Measurements from ENCODE around the gene CMTM3.
"Not testable (repeated sequence)": the region's sequence is repeated elsewhere in the genome, so short reads cannot be mapped to it uniquely, and the experiment has no call there.

The CMTM3 gene

DNA sequence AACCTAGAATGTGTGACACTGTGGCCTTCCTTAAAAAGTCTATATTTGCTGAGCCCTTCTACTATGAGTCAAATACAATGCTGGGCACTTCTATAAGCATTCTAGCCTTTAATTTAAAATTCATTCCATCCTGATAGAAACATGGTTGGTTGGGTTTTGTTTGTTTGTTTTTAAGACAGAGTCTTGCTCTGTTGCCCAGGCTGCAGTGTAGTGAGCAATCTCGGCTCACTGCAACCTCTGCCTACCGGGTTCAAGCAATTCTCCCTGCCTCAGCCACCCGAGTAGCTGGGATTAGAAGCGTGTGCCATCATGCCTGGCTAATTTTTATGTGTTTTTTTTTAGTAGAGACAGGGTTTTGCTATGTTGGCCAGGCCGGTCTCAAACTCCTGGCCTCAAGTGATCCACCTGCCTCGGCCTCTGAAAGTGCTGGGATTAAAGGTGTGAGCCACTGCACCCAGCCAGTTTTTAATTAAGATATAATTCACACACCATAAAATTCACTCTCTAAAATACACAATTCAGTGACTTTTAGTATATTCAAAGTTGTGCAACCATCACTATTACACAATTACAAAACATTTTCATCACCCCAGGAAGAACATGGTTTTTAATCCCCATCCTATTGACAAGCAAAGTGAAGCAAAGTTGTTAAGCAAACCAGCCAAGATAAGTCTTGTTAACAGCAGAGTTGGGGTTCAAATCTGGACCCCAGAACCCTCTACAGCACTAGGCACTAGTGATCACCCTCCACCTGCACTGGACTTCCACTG, 49.3 kb downstream of the CMTM3 start:
- TF ChIP-seq, protein P1, sequence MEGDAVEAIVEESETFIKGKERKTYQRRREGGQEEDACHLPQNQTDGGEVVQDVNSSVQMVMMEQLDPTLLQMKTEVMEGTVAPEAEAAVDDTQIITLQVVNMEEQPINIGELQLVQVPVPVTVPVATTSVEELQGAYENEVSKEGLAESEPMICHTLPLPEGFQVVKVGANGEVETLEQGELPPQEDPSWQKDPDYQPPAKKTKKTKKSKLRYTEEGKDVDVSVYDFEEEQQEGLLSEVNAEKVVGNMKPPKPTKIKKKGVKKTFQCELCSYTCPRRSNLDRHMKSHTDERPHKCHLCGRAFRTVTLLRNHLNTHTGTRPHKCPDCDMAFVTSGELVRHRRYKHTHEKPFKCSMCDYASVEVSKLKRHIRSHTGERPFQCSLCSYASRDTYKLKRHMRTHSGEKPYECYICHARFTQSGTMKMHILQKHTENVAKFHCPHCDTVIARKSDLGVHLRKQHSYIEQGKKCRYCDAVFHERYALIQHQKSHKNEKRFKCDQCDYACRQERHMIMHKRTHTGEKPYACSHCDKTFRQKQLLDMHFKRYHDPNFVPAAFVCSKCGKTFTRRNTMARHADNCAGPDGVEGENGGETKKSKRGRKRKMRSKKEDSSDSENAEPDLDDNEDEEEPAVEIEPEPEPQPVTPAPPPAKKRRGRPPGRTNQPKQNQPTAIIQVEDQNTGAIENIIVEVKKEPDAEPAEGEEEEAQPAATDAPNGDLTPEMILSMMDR (IDR thresholded peaks at IDR 0.05; ENCODE audit: low read depth, low read length), result no peak
- in situ Hi-C loops (cut with HindIII; ENCODE audit: low sequenced_read_pairs), result no loop called here
- H3K4me3 ChIP-seq (ENCODE audit: low read depth, low read length), result no peak overlapping the region
- DNase-seq (ENCODE audit: low read depth, low spot score), result no peak

DNA sequence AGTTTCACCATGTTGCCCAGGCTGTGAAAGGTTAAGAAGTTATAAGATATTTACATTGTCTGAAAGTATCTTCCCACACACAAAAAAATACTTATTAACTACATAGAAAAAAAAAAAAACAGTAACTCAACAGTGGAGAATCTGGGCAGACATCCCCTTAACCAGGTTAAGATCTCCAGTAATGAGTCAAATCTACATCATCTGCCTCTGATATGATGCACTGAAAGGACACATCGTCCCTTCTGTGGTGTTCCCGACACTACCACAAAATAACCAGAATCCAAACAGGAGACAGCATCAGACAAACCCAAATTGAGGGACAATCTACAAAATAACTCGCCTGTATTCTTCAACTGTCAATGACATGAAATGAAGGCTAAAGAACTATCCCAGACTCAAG, 52.0 kb downstream of the CMTM3 start:
- no peak overlapping the region for H3K4me3 ChIP-seq (ENCODE audit: low read depth, low read length)
- in situ Hi-C loops (cut with HindIII; ENCODE audit: low sequenced_read_pairs), result no loop called here
- TF ChIP-seq, protein P1 (IDR thresholded peaks at IDR 0.05; ENCODE audit: low read depth, low read length), result no peak
- DNase-seq (ENCODE audit: low read depth, low spot score), result peak; percentile 20

DNA sequence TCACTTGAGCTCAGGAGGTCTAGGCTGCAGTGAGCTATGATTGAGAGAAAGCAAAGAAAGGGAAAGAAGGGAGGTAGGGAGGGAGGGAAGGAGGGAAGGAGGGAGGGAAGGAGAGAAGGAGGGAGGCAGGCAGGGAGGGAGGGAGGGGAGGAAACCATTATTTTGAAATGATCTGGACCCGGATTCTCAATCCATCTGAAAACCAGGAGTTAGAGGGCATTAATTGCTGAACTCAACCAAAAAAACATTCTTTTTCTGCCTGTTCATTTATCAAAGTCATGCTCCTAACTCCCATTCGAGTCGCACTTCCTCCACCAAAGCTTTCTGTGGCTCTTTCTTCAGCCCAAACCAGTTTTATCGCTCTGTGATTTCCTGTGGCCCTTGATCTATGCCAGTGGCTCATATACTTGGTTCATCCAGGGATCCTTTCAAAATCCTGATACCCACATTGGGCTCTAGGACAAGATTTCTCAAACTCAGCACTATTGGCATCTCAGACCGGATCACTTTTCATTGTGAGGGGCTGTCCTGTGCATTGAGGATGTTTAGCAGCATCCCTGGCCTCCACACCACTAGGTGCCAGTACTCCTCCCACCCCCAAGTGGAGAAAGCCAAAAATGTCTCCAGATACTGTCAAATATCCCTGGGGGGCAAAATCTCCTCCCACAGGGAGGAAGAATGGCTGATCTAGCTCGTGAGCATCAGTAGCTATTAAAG, 53.8 kb downstream of the CMTM3 start:
- H3K4me3 ChIP-seq (ENCODE audit: low read depth, low read length), result no peak overlapping the region
- TF ChIP-seq, protein P1 (IDR thresholded peaks at IDR 0.05; ENCODE audit: low read depth, low read length), result no peak
- in situ Hi-C loops (cut with HindIII; ENCODE audit: low sequenced_read_pairs), result no loop called here
- no peak for DNase-seq (ENCODE audit: low read depth, low spot score)

DNA sequence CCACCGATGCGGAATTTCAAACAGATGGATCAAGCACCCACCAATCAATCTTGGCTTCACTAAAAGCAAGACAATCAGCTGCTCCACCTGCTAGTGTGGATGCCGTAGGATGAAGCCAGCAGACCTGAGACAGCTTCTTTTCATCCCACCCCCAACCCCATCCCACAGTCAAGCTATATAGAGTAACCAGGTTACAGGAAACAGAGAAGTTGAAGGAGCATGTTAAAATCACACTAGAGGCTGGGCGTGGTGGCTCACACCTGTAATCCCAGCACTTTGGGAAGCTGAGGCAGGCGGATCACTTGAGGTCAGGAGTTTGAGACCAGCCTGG, 54.3 kb downstream of the CMTM3 start:
- TF ChIP-seq, protein P1 (IDR thresholded peaks at IDR 0.05; ENCODE audit: low read depth, low read length), result no peak
- no peak for DNase-seq (ENCODE audit: low read depth, low spot score)
- no peak overlapping the region for H3K4me3 ChIP-seq (ENCODE audit: low read depth, low read length)
- in situ Hi-C loops (cut with HindIII; ENCODE audit: low sequenced_read_pairs), result no loop called here

DNA sequence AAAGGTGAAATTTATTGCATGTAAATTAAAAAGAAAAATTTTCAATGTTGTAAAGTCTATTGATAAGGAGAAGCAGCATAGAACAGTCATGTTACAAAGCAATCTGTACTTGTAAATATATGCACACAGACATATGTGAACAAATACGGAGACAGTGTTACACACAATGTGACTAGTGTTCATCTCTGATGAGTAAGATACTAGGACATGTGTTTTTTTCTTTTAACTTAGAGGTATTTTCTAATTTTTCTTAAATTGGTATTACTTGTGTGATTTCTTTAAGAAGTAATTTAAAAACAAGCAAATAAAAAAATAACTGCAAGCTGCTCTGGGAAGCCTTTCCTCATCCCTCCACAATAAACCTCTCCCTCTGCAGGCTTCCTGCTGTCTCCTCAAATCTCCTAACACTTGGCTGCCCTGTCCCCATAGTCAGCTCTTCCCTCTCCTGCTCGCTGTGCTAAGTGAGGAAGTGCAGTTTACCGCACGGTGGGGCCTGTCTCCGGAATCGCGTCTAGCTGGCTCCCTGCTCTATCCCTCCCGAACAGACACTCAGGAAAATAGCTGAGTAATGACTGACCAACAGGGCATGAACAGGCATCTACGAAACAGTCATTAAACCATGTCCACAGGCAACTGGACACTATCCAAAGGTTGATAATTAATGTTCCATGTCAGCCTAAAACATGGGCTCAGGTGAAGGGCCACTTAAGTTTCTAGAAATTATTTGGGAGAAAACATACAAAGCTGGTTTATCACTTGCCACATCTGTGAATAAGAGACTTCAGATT, 56.1 kb downstream of the CMTM3 start:
- DNase-seq (ENCODE audit: low read depth, low spot score), result peak; percentile 86
- in situ Hi-C loops (cut with HindIII; ENCODE audit: low sequenced_read_pairs), result no loop called here
- no peak overlapping the region for H3K4me3 ChIP-seq (ENCODE audit: low read depth, low read length)
- TF ChIP-seq, protein P1 (IDR thresholded peaks at IDR 0.05; ENCODE audit: low read depth, low read length), result peak; percentile 52

DNA sequence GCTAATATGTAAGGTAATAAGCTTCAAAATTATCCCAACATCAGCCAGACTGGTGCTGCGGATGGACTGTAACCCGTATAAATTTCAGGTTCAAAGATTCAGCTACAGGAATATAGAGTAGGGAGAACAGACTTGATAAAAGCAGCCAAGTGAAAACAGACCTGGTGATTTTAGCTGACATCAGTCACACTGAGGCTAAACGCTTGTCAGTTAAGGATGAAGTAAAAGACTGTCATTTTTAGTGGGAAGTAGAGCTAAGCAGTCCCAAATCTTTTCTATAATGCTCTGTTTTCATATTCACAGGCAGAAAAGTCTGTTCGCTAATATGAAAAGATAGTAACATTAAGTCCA, 56.7 kb downstream of the CMTM3 start:
- in situ Hi-C loops (cut with HindIII; ENCODE audit: low sequenced_read_pairs), result no loop called here
- TF ChIP-seq, protein P1 (IDR thresholded peaks at IDR 0.05; ENCODE audit: low read depth, low read length), result no peak
- DNase-seq (ENCODE audit: low read depth, low spot score), result no peak
- no peak overlapping the region for H3K4me3 ChIP-seq (ENCODE audit: low read depth, low read length)

DNA sequence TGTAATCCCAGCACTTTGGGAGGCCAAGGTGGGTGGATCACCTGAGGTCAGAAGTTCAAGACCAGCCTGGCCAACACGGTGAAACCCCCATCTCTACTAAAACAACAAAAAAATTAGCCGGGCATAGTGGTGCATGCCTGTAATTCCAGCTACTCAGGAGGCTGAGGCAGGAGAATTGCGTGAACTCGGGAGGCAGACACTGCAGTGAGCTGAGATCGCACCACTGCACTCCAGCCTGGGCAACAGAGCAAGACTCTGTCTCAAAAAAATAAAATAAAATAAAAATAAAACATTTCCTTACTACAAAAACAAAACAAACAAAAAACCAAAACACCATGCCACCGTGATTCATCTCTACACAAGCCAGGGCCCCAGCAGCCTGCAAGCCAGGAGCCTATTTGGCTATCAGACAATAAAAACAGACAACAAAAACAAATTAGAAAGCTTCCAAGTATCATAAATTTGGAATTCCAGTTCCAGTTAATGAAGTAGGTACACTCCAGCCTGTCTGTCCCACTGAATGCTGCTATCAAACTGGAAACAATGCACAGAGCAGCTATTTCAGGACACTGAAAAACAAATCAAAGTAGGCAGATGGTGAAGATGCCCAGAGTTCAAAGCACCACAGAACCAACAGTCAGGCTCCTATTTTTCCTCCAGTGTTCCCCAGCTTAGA, 57.3 kb downstream of the CMTM3 start:
- H3K4me3 ChIP-seq (ENCODE audit: low read depth, low read length); in situ Hi-C loops (cut with HindIII; ENCODE audit: low sequenced_read_pairs): not testable (repeated sequence)
- peak; percentile 7 for DNase-seq (ENCODE audit: low read depth, low spot score)
